Spleen (tissue), 7 donors: ENCODE measurements around the gene ACOT13.

Experiments
- CTCF ChIP-seq, 11 experiments: fragments of 200-600 bp in 7 of 11; fragments of 450-650 bp in 4 of 11; sonication (generic) in 4 of 11; IDR thresholded peaks in 8 of 11; conservative IDR thresholded peaks in 3 of 11; 1 replicate in 7 of 11; 2 replicates in 4 of 11; pipeline versions ENCODE4 v1.4.0 to v1.8.0; 2016 to 2021; ENCODE audit warnings: antibody characterized with exemption in 11 of 11, inconsistent platforms in 4 of 11, mild to moderate bottlenecking in 1 of 11
- POLR2AphosphoS5 ChIP-seq, 3 donors: sonication (generic); formaldehyde crosslinking; IDR thresholded peaks; one replicate each; pipeline ENCODE4 v1.5.1; 2017; ENCODE audit warnings: antibody characterized with exemption in 3 of 3
- donor health status: DM: no; HTN: no; CAD: no; lungs with moderate emphysema.
- donor health status: DM: no; HTN: no; CAD: no.
- donor health status: DM: no; HTN: no; CAD: no.

- TF ChIP-seq CTCF (IDR thresholded peaks at IDR 0.05 in 8 of 11, conservative IDR thresholded peaks at IDR 0.05 in 3 of 11) (no peak), POLR2AphosphoS5 (IDR thresholded peaks at IDR 0.05) (no peak)
Observed at GRCh38 chr6:24708612-24709011, 41.7 kb downstream of the ACOT13 start.
